Measurements from ENCODE around the gene MPIG6B.

MPIG6B gene

GRCh38 chr6:31752739-31753319, 29.7 kb downstream of the MPIG6B start:
- H3K9me3 ChIP-seq: no peaks in the 10 kb centered on the region
- no peaks in the 10 kb centered on the region for H3K27me3 ChIP-seq
- TF ChIP-seq CTCF (IDR thresholded peaks at IDR 0.05; ENCODE audit: low read depth, low read length): no peak
- H3K4me1 ChIP-seq: no peaks in the 10 kb centered on the region
- H3K36me3 ChIP-seq: no peaks in the 10 kb centered on the region
- H3K4me3 ChIP-seq (ENCODE audit: low read depth, low read length): no peak overlapping the region
- DNase-seq: no peak

- H3K4me3 ChIP-seq (ENCODE audit: low read depth, low read length): no peak overlapping the region
- H3K36me3 ChIP-seq: no peaks in the 10 kb centered on the region
- DNase-seq: no peak
- no peaks in the 10 kb centered on the region for H3K9me3 ChIP-seq
- H3K27me3 ChIP-seq: no peaks in the 10 kb centered on the region
- TF ChIP-seq CTCF (IDR thresholded peaks at IDR 0.05; ENCODE audit: low read depth, low read length): no peak
- H3K4me1 ChIP-seq: no peaks in the 10 kb centered on the region
Observed at GRCh38 chr6:31758281-31758680, 35.1 kb downstream of the MPIG6B start.

GRCh38 chr6:31760790-31761189, 37.6 kb downstream of the MPIG6B start:
- TF ChIP-seq CTCF (IDR thresholded peaks at IDR 0.05; ENCODE audit: low read depth, low read length): no peak
- Histone ChIP-seq H3K36me3 (no peaks in the 10 kb centered on the region), H3K4me3 (ENCODE audit: low read depth, low read length) (no peak overlapping the region), H3K4me1 (no peaks in the 10 kb centered on the region), H3K9me3 (no peaks in the 10 kb centered on the region), H3K27me3 (no peaks in the 10 kb centered on the region)
- DNase-seq: no peak

- DNase-seq: no peak
- no peak for TF ChIP-seq CTCF (IDR thresholded peaks at IDR 0.05; ENCODE audit: low read depth, low read length)
- H3K4me1 ChIP-seq: no peaks in the 10 kb centered on the region
- H3K36me3 ChIP-seq: no peaks in the 10 kb centered on the region
- H3K9me3 ChIP-seq: no peaks in the 10 kb centered on the region
- H3K27me3 ChIP-seq: no peaks in the 10 kb centered on the region
- H3K4me3 ChIP-seq (ENCODE audit: low read depth, low read length): no peak overlapping the region
Observed at GRCh38 chr6:31761343-31761742, 38.2 kb downstream of the MPIG6B start.

- no peak for DNase-seq
- Histone ChIP-seq H3K27me3 (no peaks in the 10 kb centered on the region), H3K4me3 (ENCODE audit: low read depth, low read length) (no peak within 1 kb of the TSS), H3K36me3 (no peaks in the 10 kb centered on the region), H3K9me3 (no peaks in the 10 kb centered on the region), H3K4me1 (no peaks in the 10 kb centered on the region)
- no peak for TF ChIP-seq CTCF (IDR thresholded peaks at IDR 0.05; ENCODE audit: low read depth, low read length)
Observed at GRCh38 chr6:31762356-31762755, 39.2 kb downstream of the MPIG6B start, which contains the start of gene SAPCD1. Gene SAPCD1 (plus strand): TSS chr6:31762656. CDS start chr6:31763055, 399 bp downstream.

GRCh38 chr6:31762878-31763618, 39.9 kb downstream of the MPIG6B start:
- DNase-seq: no peak
- H3K4me1 ChIP-seq: no peaks in the 10 kb centered on the region
- H3K9me3 ChIP-seq: no peaks in the 10 kb centered on the region
- H3K4me3 ChIP-seq (ENCODE audit: low read depth, low read length): no peak overlapping the region
- H3K27me3 ChIP-seq: no peaks in the 10 kb centered on the region
- TF ChIP-seq CTCF (IDR thresholded peaks at IDR 0.05; ENCODE audit: low read depth, low read length): no peak
- no peaks in the 10 kb centered on the region for H3K36me3 ChIP-seq

All from BE2C (cell line).